WERI-Rb-1 (cell line): ENCODE results near the gene RAB17.
A peak's percentile ranks its signal among the peaks of the same experiment; 100 is the strongest.
"Not testable (repeated sequence)": the region's sequence is repeated elsewhere in the genome, so short reads cannot be mapped to it uniquely, and the experiment has no call there.

Source experiments
- DNase-seq: peaks from one replicate; pipeline ENCODE4 v3.0.0-alpha.2; 2020
- H3K27ac ChIP-seq: fragments of 250-450 bp; sonication (Bioruptor Pico); 2 replicates; pipeline ENCODE4 v1.5.1; 2020; ENCODE audit warnings: mild to moderate bottlenecking, moderate library complexity
- H3K27me3 ChIP-seq: fragments of 250-450 bp; sonication (Bioruptor Pico); 2 replicates; pipeline ENCODE4 v1.5.1; 2021; ENCODE audit warnings: mild to moderate bottlenecking, low read depth, moderate library complexity; ENCODE audit not compliant: insufficient read depth, severe bottlenecking
- H3K36me3 ChIP-seq: fragments of 250-450 bp; sonication (Bioruptor Pico); 2 replicates; pipeline ENCODE4 v1.5.1; 2020; ENCODE audit warnings: mild to moderate bottlenecking, moderate library complexity
- H3K4me3 ChIP-seq: 2 replicates; pipeline ENCODE4 v1.5.1; 2011; ENCODE audit warnings: low read depth, mild to moderate bottlenecking, control low read depth, low read length
- H3K9me3 ChIP-seq: fragments of 250-450 bp; sonication (Bioruptor Pico); 2 replicates; pipeline ENCODE4 v1.5.1; 2021; ENCODE audit warnings: mild to moderate bottlenecking, moderate library complexity; ENCODE audit not compliant: severe bottlenecking
- TF ChIP-seq, protein P1 (sequence below): IDR thresholded peaks from 2 replicates; pipeline ENCODE4 v1.5.1; 2011; ENCODE audit warnings: low read depth, mild to moderate bottlenecking, control low read depth, inconsistent platforms, low read length

Gene RAB17

DNA sequence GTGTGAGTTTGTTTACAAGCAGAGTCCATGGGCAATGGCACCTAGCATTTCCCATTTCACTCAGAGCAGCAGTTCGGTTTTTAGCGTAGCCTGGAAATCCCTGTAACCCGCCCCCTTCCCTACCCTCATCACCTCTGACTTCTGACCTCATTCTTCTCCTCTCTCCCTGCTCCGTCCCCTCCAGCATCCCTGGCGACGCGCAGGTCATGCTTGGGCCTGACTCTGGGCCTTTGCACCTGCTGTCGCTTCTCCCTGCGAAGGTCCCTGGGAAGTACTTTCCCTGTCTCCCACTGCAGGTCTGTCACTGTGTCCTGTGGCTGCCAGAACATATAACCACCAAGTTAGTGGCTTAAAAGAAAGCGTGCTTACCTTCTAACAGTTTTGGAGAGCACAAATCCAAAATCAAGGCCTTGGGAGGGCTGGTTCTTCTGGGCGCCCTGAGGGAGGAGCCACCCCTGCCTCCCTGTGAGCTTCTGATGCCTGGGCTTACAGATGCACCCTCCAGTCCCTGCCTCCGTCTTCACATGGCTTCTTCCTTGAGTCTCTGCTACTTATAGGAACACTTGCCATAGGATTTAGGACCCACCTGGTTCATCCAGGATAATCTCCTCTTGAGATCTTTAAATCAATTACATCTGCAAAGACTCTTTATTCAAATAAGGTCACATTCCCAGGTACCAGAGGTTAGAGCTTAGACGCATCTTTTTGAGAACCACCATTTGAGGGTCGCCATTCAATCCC lies 8.1 kb upstream of the RAB17 start:
- DNase-seq, result peak; percentile 58
- no peak overlapping the region for H3K27ac ChIP-seq
- no peaks in the 10 kb centered on the region for H3K9me3 ChIP-seq
- no peaks in the 10 kb centered on the region for H3K36me3 ChIP-seq
- peaks cover 29% of the 10 kb centered on the region for H3K27me3 ChIP-seq
- no peak overlapping the region for H3K4me3 ChIP-seq
- TF ChIP-seq, protein P1, sequence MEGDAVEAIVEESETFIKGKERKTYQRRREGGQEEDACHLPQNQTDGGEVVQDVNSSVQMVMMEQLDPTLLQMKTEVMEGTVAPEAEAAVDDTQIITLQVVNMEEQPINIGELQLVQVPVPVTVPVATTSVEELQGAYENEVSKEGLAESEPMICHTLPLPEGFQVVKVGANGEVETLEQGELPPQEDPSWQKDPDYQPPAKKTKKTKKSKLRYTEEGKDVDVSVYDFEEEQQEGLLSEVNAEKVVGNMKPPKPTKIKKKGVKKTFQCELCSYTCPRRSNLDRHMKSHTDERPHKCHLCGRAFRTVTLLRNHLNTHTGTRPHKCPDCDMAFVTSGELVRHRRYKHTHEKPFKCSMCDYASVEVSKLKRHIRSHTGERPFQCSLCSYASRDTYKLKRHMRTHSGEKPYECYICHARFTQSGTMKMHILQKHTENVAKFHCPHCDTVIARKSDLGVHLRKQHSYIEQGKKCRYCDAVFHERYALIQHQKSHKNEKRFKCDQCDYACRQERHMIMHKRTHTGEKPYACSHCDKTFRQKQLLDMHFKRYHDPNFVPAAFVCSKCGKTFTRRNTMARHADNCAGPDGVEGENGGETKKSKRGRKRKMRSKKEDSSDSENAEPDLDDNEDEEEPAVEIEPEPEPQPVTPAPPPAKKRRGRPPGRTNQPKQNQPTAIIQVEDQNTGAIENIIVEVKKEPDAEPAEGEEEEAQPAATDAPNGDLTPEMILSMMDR, result no peak

DNA sequence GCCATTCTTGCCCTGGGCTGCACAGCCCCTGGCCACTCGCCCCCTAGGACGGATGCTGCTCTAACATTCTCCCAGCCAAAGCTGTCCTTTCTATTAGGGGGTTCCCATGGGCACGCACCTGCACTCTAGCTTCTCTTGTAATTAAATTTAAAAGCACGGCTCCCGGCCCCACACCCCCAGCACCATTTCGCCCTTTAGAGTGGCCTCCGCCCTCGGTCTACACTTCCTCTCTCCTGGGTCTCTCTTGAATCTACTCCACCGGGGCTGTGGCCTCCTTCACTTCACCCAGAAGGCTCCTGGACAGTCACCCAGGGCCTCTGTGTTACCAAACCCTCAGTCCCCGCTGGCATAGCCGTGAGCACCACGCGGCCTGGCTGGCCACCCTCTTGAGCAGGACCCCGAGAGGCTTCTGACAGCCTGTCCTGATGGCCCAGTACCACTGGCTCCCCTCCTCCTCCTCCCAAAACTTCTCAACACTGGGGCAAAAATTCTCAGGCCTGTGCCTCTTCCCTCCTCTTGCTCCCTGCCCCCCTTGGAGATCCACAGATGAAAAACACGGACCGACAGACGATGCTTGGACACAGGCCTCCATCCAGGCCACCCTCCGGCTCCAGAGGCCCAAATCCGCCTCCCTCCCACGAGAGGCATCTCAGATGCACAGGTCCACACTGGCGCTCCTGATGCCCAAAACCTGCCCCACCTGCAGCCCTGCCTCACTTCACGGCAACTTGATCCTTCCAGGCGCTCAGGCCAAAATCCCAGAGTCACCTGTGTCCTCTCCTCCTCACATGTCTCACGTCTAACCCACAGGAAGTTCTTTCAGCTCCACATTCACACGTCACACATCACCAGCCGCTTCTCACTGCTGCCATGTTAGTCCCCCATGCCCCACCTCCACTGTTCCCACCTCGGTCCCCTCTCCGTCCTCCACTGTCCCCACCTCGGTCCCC lies 6.9 kb upstream of the RAB17 start:
- peaks cover 30% of the 10 kb centered on the region for H3K27me3 ChIP-seq

DNA sequence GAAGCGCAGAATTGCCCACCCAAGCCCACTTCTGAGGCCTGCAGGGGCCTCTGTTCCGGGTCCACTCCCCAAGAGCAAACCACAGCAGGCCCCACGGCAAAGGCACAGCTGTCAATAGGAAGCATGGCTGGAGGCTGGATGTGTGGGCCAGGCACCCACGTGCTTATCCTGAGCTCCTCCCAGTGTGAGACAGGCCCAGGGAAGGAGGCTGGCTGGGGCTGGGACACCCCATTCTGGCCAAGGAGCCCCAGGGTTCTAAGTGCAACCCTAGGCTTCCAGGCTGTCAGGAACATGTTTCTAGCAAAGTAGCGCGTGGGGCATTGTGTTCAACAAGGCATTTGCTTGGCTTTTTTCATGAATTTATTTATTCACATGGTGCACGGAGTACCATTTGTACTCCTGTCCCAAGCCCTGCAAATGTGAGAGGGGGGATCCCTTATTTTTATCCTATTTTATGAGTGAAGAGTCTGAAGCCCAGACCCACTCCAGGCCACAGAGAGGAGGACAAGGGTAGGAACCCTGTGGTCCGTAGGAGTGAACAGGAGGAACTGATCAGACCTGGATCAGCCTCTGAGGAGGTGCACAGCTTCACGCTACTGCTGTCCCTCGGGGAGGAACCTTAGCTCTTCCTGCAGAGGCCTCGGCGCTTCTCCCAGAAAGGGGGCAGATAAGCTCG lies 6.1 kb upstream of the RAB17 start:
- Histone ChIP-seq H3K36me3 (no peaks in the 10 kb centered on the region), H3K9me3 (no peaks in the 10 kb centered on the region), H3K27ac (no peak overlapping the region), H3K4me3 (no peak overlapping the region), H3K27me3 (peaks cover 30% of the 10 kb centered on the region)
- TF ChIP-seq, protein P1, result no peak
- DNase-seq, result no peak

More for the DNA sequence above, 6.9 kb upstream of the RAB17 start:
- TF ChIP-seq, protein P1, result no peak
- no peak overlapping the region for H3K4me3 ChIP-seq
- no peaks in the 10 kb centered on the region for H3K36me3 ChIP-seq
- no peaks in the 10 kb centered on the region for H3K9me3 ChIP-seq
- no peak overlapping the region for H3K27ac ChIP-seq
- no peak for DNase-seq

DNA sequence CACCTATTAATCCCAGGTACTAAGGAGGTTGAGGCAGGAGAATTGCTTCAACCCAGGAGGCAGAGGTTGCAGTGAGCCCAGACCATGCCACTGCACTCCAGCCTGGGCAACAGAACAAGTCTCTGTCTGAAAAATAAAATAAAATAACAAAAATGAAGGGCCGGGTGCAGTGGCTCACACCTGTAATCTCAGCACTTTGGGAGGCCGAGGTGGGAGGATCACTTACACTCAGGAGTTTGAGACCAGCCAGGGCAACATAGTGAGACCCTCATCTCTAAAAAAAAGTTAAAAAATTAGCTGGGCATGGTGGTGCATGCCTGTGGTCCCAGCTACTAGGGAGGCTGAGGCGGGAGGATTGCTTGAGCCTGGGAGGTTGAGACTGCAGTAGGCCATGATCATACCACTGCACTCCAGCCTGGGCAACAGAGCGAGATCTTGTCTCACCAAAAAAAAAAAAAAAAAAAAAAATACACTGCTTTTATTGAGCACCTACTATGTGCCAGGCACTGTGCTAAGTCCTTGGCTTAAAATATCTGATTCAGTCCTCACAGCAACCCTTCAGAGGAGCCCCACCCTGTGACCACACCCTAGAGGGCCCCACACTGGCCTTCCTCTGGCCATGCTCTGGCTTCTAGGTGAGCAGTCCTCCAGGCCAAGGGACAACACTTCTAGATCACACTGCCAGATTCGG lies 5.4 kb upstream of the RAB17 start:
- H3K4me3 ChIP-seq, H3K36me3 ChIP-seq, H3K9me3 ChIP-seq, DNase-seq, H3K27ac ChIP-seq: not testable (repeated sequence)
- H3K27me3 ChIP-seq, result peaks cover 26% of the 10 kb centered on the region

DNA sequence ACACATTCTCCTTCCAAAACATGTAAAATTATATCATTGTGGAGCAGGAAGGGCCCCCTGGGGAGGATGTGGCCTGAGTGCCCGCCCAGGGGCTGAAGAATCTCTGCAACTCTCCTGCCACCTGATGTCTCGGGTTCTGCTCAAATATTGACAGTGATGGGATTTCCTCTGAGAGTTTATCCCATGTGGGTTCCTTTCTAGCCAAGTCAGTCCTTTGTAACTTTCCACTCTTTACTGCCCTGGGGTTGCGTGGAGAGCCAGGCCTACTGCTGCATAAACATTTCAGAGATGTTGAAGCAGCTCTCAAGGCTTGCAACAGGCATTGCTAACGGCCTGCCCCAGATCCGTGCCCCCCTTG lies 4.0 kb upstream of the RAB17 start:
- Histone ChIP-seq H3K36me3 (no peaks in the 10 kb centered on the region), H3K9me3 (no peaks in the 10 kb centered on the region), H3K4me3 (no peak overlapping the region), H3K27me3 (peaks cover 17% of the 10 kb centered on the region), H3K27ac (no peak overlapping the region)
- no peak for DNase-seq
- TF ChIP-seq, protein P1, result no peak
